AG04449 (cell line): ENCODE data around the gene NT5E.

ENCODE experiments used
- CTCF ChIA-PET: fragments of 350-600 bp; formaldehyde crosslinking; extraction: SDS; loops from one replicate; lab custom pipeline; 2021; ENCODE audit warnings: antibody characterized with exemption; lab: Yijun Ruan, JAX
- POLR2A ChIA-PET: fragments of 400-600, 350-600 bp; formaldehyde crosslinking; extraction: SDS; loops from one replicate; lab custom pipeline; 2020; ENCODE audit warnings: antibody characterized with exemption, inconsistent platforms; lab: Yijun Ruan, JAX
- DNase-seq: peaks from one replicate; pipeline ENCODE4 v3.0.0-alpha.2; 2010; ENCODE audit warnings: low read depth, low spot score
- H3K4me3 ChIP-seq: 2 replicates; pipeline ENCODE4 v1.5.1; 2011; ENCODE audit warnings: low read depth, mild to moderate bottlenecking, control low read depth, low read length
- TF ChIP-seq, protein P1 (sequence below): IDR thresholded peaks from one replicate; pipeline ENCODE4 v1.5.1; 2011; ENCODE audit warnings: mild to moderate bottlenecking, moderate library complexity, low read length, control low read depth, inconsistent platforms; ENCODE audit not compliant: insufficient read depth; ENCODE audit errors: missing control alignments

The NT5E gene

DNA sequence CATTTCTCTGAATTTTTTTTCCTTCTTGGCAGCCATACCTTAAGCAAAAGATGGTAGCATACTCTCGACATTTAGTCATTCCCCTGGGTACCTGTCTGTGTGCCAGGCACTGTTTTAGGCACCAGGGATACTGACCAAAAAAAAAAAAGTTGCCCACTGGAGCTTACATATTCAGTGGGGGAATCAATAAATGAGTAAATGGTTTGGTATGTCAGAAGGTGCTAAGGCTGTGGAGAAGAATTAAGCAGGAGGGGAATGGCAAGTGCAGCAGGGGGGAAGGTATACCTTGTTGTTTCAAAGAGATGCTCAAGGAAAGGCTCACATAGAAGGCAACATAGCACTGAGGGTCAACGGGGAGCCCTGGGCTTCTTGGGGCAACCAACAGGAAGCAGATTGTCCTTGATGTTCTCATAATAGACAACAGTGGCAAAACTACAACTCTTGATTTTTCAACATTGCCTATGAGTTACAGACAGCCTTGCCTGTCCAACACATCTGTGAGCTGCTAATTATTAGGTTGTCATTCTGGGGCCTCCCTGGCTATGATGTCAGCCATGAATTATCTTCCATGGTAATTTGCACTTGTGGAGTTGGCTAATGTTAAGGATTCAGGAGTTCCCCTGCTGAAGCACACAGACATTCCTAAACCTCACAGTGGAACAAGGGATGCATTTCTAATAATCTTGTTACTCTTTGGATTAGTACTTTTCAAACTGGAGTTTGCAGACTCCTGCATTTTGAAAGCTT, 19.6 kb downstream of the NT5E start:
- ChIA-PET CTCF (interaction anchor here (0.9 to 10.6 kb wide), 7 partner anchors 10 to 146 kb away, joined by 3 to 115 read pairs (median 4); no protein-coding TSS in a partner anchor), POLR2A (interaction anchor here (1.3 to 2.1 kb wide), 3 partner anchors 10 to 20 kb away, joined by 5 to 8 read pairs (median 6); partner anchors contain the start of gene NT5E)
- DNase-seq: no peak
- TF ChIP-seq, protein P1, sequence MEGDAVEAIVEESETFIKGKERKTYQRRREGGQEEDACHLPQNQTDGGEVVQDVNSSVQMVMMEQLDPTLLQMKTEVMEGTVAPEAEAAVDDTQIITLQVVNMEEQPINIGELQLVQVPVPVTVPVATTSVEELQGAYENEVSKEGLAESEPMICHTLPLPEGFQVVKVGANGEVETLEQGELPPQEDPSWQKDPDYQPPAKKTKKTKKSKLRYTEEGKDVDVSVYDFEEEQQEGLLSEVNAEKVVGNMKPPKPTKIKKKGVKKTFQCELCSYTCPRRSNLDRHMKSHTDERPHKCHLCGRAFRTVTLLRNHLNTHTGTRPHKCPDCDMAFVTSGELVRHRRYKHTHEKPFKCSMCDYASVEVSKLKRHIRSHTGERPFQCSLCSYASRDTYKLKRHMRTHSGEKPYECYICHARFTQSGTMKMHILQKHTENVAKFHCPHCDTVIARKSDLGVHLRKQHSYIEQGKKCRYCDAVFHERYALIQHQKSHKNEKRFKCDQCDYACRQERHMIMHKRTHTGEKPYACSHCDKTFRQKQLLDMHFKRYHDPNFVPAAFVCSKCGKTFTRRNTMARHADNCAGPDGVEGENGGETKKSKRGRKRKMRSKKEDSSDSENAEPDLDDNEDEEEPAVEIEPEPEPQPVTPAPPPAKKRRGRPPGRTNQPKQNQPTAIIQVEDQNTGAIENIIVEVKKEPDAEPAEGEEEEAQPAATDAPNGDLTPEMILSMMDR: no peak
- no peak overlapping the region for H3K4me3 ChIP-seq

DNA sequence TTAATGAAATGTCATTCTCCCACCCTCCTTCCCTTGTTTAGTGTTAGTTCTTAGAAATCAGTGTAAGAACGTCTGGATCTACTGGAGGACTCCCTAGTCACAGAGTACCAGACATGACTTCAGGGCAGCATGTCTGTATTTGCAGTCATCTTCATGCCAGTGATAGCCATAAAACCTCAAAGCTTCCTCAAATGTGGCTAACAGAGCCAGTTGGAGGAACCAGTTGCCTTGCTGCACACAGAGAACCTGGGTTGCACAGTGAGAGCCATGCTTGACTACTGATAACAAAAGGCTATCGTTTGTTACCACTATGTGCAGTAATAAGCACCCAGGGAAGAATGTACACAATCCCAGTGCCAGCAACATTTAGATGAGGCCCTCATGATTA, 20.1 kb downstream of the NT5E start:
- CTCF ChIA-PET: interaction anchor here (1.3 to 10.6 kb wide), 3 partner anchors 14 to 115 kb away, joined by 4 to 115 read pairs (median 17); no protein-coding TSS in a partner anchor
- TF ChIP-seq, protein P1: no peak
- no peak for DNase-seq

DNA sequence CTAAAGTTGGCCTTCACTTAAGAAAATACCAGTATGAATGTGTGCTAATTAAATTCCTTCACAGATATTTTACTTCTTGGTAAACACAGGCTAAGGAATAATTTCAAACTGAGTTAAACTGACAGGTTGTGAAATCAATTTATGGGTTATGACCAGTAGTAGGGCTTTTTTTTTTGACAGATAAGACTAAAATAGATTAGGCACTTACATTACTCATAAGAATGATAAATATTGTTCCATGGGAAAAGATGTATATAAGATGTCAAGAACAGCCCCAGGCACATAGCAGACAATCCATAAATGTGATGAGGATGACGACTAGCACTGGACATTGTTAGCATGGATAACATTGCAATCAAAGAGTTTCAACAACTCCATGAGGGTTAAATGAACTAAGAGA, 22.9 kb downstream of the NT5E start:
- H3K4me3 ChIP-seq: no peak overlapping the region
- POLR2A ChIA-PET: interaction anchor here (0.7 kb wide), 1 partner anchor 23 kb away, joined by 5 read pairs; the partner anchor contains the start of gene NT5E
- TF ChIP-seq, protein P1: no peak
- DNase-seq: peak; percentile 82
- CTCF ChIA-PET: interaction anchor here (0.6 to 4.4 kb wide), 4 partner anchors 11 to 118 kb away, joined by 3 to 43 read pairs (median 6); no protein-coding TSS in a partner anchor

More for the DNA sequence above, 20.1 kb downstream of the NT5E start:
- no peak overlapping the region for H3K4me3 ChIP-seq
- POLR2A ChIA-PET: interaction anchor here (1.3 to 2.1 kb wide), 3 partner anchors 9 to 21 kb away, joined by 5 to 8 read pairs (median 6); partner anchors contain the start of gene NT5E

DNA sequence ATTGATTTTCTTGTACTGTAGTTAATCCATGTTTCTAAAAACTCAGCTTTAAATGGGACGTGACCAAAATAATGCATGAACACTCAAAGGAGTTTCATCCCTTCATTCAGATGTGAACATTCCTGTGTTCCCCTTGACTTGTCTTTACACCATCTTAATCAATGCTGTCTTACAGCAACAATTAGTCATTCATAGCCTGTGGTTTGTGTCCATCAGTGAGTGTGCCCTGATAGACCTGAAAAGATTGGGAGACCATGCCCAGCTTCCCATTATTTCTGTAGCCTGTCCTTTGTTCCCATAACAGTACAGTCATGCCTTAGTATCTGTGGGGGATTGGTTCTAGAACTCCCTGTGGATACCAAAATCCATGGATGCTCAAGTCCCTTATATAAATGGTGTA, 23.9 kb downstream of the NT5E start:
- TF ChIP-seq, protein P1: no peak
- DNase-seq: no peak
- POLR2A ChIA-PET: no interaction called here
- CTCF ChIA-PET: interaction anchor here (2.0 to 4.4 kb wide), 2 partner anchors 10 to 119 kb away, joined by 8 to 43 read pairs; no protein-coding TSS in a partner anchor
- no peak overlapping the region for H3K4me3 ChIP-seq

DNA sequence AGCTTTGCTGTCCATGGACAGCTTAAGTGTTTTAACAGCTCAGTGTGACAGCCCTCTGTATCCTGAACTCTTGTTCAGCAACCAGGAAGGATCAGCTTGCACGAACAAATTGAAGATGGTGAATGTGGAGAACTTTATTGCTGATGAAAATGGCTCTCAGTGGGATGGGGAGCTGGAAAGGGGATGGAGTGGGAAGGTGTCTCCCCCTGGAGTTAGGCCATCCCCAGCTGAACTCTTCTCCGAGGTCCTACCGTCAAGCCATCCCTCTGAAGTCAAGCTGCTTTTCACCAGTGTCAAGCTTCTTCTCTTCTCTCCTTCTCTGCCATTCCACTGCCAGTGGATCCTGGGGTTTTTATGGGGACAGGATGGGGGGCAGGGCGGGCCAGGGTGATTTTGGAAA, 26.6 kb downstream of the NT5E start:
- H3K4me3 ChIP-seq: no peak overlapping the region
- TF ChIP-seq, protein P1: no peak
- CTCF ChIA-PET: interaction anchor here (0.6 to 14.7 kb wide), 5 partner anchors 7 to 124 kb away, joined by 3 to 366 read pairs (median 8); no protein-coding TSS in a partner anchor
- no peak for DNase-seq
- POLR2A ChIA-PET: no interaction called here

- no peak overlapping the region for H3K4me3 ChIP-seq
- POLR2A ChIA-PET: interaction anchor here (0.6 to 1.3 kb wide), 4 partner anchors 9 to 30 kb away, joined by 4 to 5 read pairs (median 4); partner anchors contain the start of gene NT5E
- CTCF ChIA-PET: interaction anchor here (0.8 to 14.7 kb wide), 7 partner anchors 11 to 127 kb away, joined by 4 to 366 read pairs (median 75); partner anchors contain the start of gene NT5E
- TF ChIP-seq, protein P1: no peak
- no peak for DNase-seq
Observed at GRCh38 chr6:85479208-85479607, 29.3 kb downstream of the NT5E start.
